ENCODE measurements around the gene MRS2. TPM values are rescaled to one million over a fixed set of nuclear protein-coding genes. Genes with fewer than 3 reads are reported as not detected.

The MRS2 gene
- total RNA-seq, 1 experiment from 2014 or later = 85.8 TPM

GRCh38 chr6:24394780-24395437, 7.8 kb upstream of the MRS2 start:
- Histone ChIP-seq H3K23me2 (ENCODE audit: insufficient read length, low read depth, low read length, poor library complexity, severe bottlenecking) (no peaks in the 10 kb centered on the region), H2BK12ac (ENCODE audit: insufficient read length, low read depth, low read length) (no peak overlapping the region), H3K4me1 (ENCODE audit: insufficient read depth, low read length) (peaks cover 4% of the 10 kb centered on the region), H3T11ph (ENCODE audit: low read length) (no peak overlapping the region), H3K23ac (ENCODE audit: insufficient read length, low read depth, low read length) (no peak overlapping the region), H3K27me3 (ENCODE audit: insufficient read depth, low read length) (no peaks in the 10 kb centered on the region), H2BK5ac (ENCODE audit: insufficient read length, low read length) (no peak overlapping the region), H3K18ac (ENCODE audit: insufficient read length, low read depth, low read length) (no peak overlapping the region), H3K9me3 (ENCODE audit: control insufficient read depth, low read depth, low read length) (peaks cover 17% of the 10 kb centered on the region), H3K27ac (ENCODE audit: insufficient read length, low read depth, low read length) (no peak overlapping the region), H3K4me2 (ENCODE audit: insufficient read depth, insufficient read length, low read length) (no peak overlapping the region), H2AFZ (ENCODE audit: low read length) (no peak overlapping the region), H2BK120ac (ENCODE audit: low read depth, low read length, poor library complexity, severe bottlenecking) (no peak overlapping the region), H2AK5ac (ENCODE audit: insufficient read length, low read length) (no peak overlapping the region), H3K79me1 (ENCODE audit: insufficient read depth, low read depth, low read length, poor library complexity, severe bottlenecking) (no peaks in the 10 kb centered on the region), H3K4ac (ENCODE audit: low read depth, low read length) (no peak overlapping the region), H3K9ac (ENCODE audit: extremely low read depth, insufficient read length, low read length) (no peak overlapping the region), H3K79me2 (ENCODE audit: insufficient read depth, low read length) (no peaks in the 10 kb centered on the region), H4K20me1 (ENCODE audit: control insufficient read depth, insufficient read depth, insufficient read length) (no peaks in the 10 kb centered on the region), H2BK15ac (ENCODE audit: low read depth, low read length) (no peak overlapping the region), H2BK20ac (ENCODE audit: low read depth, low read length, poor library complexity, severe bottlenecking) (no peak overlapping the region), H3K14ac (ENCODE audit: insufficient read depth, low read length) (no peak overlapping the region), H4K5ac (ENCODE audit: insufficient read length, low read depth, low read length) (no peak overlapping the region), H3K56ac (ENCODE audit: insufficient read length, low read depth, low read length) (no peak overlapping the region), H4K91ac (ENCODE audit: insufficient read length, low read depth, low read length) (no peak overlapping the region), H4K8ac (replicated peaks; ENCODE audit: insufficient read length, low read depth, low read length) (no peak overlapping the region)
- H3K9me3 Mint-ChIP-seq = peaks cover 24 to 26% of the 10 kb centered on the region in 2 experiments
- peaks cover 11 to 18% of the 10 kb centered on the region in 2 experiments for H3K4me1 Mint-ChIP-seq
- H3K27ac Mint-ChIP-seq = no peak overlapping the region
- no peak overlapping the region for H3K4me3 Mint-ChIP-seq
- DNase-seq = no peak
- no peak for TF ChIP-seq CTCF (conservative IDR thresholded peaks at IDR 0.05)
- H3K27me3 Mint-ChIP-seq (ENCODE audit: low read depth) = no peaks in the 10 kb centered on the region
- no CpG with 5 or more reads among the region's 4 CpGs for WGBS (ENCODE audit: extremely low coverage, insufficient read length, low lambda C conversion rate)
- peaks cover 20 to 31% (median 22%) of the 10 kb centered on the region in 3 experiments for H3K36me3 Mint-ChIP-seq (ENCODE audit: insufficient read depth in 1 of 3, low read depth in 3 of 3)

All from H9 (cell line).